Measurements from ENCODE around the gene CCDC34. TPM values are rescaled to one million over a fixed set of nuclear protein-coding genes. Genes with fewer than 3 reads are reported as not detected.

CCDC34 gene
- total RNA-seq, 1 donor from 2014 or later: 2.3 TPM

DNA sequence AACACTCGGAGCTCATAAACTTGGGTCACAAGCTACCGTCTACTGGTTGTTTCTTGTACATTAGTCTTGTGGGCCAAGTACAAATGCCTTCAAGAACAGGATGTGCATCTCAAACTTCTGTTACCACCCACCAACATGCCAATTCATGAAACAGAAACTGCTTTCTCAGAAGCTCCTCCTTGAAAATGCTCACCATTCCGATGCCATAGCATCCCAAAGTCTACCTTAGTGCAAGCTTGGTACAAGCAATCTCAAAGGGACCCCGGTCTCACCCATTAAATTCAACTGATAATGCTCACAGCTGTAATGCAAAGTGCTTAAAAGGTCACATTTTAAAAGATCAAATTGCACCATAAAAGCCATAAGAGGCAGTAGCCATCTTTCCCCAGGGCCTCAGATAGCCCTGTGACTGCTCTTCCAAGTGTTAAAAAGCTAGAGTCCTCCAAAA lies 31.8 kb upstream of the CCDC34 start:
- no peak for DNase-seq (ENCODE audit: low spot score)
- intact Hi-C loops (cut with DNase I): loop anchor here (5.0 kb wide), 1 partner anchor 77 kb away; the partner anchor contains the start of gene LGR4

DNA sequence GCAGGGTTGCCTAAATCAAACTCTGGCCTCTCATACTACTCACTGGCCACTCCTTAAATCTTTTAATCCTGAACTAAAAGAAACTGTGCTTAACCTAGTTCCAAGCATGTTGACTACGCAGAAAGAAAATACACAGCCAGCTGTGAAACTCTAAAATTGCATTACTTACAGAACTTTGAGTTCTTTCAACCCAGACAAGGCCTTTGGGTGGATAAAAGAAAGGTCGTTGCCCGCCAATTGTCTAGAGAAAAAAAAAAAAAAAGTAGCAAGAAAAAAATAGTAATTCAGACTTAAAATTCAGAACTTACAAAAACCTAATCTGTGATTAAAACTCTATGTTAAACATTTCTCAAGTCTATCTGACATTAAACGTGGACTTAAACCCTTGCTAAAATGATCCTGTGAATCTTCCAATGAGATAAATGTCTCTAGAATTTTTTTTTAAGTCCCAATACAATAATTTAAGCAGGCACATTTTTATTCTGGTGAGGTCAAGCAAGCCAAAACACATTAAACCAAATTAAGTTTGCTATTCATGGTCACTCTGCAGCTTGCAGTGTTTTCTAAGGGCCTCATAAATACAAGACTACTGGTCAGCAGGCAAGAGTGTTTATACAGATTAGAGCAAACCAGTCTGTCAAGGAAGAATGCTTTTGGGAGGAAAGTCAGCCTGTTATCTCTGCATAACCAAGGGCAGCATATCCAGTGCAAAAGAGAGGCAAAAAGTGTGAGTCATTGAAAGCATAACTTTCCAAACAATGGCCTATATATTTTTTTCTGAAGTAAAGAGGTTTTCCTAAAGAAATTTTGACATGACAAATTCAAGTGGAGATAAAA lies 29.5 kb upstream of the CCDC34 start:
- no peak for DNase-seq (ENCODE audit: low spot score)
- intact Hi-C loops (cut with DNase I): loop anchor here (5.0 kb wide), 1 partner anchor 80 kb away; the partner anchor contains the start of gene LGR4

DNA sequence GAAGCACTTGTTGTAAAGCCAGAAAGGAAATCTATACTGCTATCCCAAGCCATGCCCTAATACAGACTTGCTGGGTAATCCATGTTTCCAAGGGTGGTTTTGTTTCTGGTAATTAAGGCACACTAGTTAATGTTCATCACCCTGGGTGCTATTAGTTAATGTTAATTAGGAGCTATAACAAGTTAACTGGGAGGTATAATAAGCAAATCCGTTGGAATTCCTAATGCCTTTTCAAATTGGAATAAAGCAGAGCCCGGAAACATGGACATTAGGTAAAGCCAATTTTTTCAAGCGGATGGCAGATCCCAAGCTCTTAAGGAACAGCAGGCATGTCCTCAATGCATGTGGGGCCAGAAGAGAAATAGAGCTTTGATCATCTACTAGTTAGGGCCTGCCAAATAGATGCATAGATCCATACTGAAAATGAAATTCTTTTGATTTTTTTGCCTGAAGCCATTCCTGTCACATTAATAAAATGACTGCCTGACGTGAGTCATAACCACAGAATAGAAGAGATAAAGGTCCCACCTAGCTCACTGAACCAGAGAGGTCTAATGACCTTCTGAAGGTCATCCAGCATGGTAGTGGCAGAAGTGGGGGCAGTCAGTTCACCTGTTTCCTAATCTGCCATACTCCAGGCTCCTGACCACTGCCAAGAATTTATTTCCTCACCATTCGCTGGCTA lies 28.5 kb upstream of the CCDC34 start:
- intact Hi-C loops (cut with DNase I): loop anchor here (5.0 kb wide), 1 partner anchor 81 kb away; the partner anchor contains the start of gene LGR4

GRCh38 chr11:27390318-27391295 lies 27.6 kb upstream of the CCDC34 start:
- intact Hi-C loops (cut with DNase I): loop anchor here (5.0 kb wide), 1 partner anchor 82 kb away; the partner anchor contains the start of gene LGR4
- no peak for DNase-seq (ENCODE audit: low spot score)

More for the DNA sequence above, 28.5 kb upstream of the CCDC34 start:
- DNase-seq (ENCODE audit: low spot score): no peak

DNA sequence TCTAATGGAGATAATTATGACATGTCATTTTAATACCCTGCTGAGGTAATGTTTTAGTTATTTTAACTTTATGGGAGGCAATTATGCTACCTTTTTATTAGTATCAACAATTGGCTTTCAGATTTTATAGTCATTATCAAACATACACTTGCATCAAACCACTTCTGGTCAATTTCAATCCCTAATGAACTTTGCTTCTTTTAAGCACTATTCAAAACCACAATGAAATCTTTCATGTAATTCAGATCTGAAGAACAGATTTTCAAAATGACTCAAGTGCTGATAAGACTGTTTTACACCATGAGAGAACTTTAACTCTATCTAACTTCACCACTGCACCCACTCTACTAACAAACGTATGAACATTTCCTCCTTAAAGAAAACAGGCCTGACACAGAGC lies 25.9 kb upstream of the CCDC34 start:
- no peak for DNase-seq (ENCODE audit: low spot score)

DNA sequence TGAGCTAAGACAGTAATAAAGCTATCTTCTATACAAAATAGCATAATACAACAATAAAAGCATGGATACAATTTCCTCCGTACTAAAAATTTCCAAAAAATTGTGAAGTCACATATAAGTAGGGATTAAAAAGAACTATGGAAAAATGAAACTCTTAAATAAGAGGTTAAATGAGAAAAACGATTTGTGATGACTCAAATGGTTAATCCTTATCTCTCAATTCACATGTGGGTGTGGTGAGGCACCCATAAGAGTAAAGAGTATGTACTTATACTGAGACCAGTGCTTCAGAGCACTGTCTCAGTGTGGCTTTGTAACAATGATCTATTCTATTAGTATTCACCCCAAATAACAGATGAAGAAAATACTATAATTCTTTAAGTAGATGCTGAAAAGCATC lies 25.0 kb upstream of the CCDC34 start:
- intact Hi-C loops (cut with DNase I): no loop called here
- no peak for DNase-seq (ENCODE audit: low spot score)

More for the DNA sequence above, 25.9 kb upstream of the CCDC34 start:
- intact Hi-C loops (cut with DNase I): no loop called here

DNA sequence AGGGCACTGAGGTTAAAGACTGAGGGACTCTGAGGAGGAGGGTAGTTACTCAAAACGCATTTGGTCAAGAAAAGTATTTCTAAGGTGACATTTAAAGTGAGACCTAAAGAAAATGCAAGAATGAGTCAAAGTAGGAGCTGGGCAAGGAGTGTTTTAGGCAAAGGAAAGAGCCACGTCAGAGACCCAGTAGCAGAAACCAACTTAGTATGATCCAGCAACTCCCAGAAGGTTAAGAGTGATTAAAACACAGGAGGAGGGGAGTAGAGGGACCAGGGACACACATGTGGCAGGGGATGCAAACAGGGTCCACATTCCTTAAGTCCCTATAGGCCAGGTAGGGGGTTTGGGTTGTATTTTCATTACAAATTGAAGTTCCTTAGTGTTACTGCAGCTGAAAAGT lies 24.3 kb upstream of the CCDC34 start:
- no peak for DNase-seq (ENCODE audit: low spot score)
- intact Hi-C loops (cut with DNase I): no loop called here

DNA sequence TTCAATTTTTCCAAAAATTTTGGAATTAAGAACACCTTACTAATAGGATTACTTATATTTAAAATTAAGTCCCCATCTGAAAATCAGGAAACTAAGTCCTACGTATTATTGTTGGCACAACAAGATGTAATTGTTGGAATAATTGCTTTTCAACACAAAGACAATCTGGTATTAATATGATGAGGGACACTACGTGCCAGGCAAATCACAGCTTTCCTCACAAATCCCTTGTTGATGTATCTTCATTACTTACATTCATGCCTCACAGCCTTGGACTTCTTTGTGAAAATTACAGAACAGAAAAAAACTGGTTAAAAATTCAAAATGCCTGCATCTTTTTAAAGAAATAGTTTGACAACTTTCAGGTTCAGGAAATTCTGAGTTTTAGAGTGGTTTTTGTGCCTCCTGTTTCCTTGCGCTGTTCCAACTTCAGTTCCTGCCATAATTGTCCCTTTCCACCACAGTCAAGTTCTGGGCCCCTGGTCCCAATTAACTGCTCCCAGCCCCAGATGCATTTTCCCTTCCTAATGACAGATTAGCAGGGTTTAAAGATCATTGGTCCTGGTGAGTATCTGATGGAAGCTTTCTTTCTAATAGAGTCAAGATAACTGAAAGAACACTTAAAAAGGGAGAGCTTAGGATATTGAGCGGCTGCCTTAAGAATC lies 23.3 kb upstream of the CCDC34 start:
- no peak for DNase-seq (ENCODE audit: low spot score)
- intact Hi-C loops (cut with DNase I): no loop called here

DNA sequence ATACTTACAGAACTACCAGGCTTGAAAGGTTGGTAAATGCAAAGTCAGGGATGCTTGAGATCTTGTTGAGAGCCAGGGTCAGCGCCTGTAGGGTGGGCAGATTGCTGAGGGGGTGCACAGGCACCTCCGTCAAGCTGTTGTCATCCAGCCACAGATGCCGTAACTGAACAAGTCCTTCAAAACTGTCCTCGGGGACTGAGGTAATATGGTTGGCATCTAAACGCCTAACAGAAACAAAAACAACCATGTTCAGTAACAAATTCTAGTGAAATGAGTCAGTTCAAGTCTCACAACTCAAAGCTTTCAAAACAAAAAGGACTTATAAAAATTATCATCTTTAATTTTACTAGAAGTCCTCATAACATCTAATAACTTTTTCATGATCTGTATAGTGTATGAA lies 22.2 kb upstream of the CCDC34 start:
- intact Hi-C loops (cut with DNase I): no loop called here
- DNase-seq (ENCODE audit: low spot score): no peak

DNA sequence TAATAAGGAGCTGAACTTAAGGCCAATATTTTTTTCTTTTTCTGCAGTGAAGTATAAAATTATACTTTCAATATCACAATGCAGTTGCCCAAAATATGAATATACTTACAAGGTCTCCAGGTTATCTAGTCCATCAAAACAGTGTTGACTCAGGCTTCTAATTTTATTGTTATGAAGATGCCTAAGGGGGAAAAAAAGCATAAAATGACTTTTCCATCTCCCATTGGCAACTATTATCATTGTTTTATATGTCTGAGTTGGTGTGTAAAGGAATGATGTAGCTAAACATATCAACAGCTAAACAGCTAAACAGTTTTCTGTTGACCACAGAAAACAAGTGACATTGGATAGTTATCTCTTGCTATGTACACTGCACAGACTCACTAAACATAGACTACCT lies 21.2 kb upstream of the CCDC34 start:
- no peak for DNase-seq (ENCODE audit: low spot score)
- intact Hi-C loops (cut with DNase I): no loop called here

GRCh38 chr11:27383645-27384044 lies 20.6 kb upstream of the CCDC34 start:
- DNase-seq (ENCODE audit: low spot score): no peak
- intact Hi-C loops (cut with DNase I): no loop called here

GRCh38 chr11:27381238-27381666 lies 18.2 kb upstream of the CCDC34 start:
- no peak for DNase-seq (ENCODE audit: low spot score)
- intact Hi-C loops (cut with DNase I): no loop called here

DNA sequence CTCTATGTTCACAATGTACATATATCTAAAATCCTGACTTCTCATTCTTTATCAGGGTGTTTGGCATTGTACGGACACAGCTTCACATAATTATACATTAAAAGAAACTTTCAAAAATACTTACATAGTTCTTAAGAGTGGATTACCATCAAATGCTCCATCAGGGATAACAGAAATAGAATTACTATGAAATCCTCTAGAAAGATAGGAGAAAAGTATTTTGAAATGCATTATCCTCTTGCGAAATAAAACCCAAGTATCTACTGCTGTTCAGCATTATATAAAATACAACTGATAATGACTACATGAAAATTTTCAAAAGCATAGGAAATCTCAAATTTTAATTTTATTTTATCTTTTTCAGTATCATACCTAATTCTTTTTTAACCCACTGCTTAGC lies 17.8 kb upstream of the CCDC34 start:
- intact Hi-C loops (cut with DNase I): no loop called here
- no peak for DNase-seq (ENCODE audit: low spot score)

DNA sequence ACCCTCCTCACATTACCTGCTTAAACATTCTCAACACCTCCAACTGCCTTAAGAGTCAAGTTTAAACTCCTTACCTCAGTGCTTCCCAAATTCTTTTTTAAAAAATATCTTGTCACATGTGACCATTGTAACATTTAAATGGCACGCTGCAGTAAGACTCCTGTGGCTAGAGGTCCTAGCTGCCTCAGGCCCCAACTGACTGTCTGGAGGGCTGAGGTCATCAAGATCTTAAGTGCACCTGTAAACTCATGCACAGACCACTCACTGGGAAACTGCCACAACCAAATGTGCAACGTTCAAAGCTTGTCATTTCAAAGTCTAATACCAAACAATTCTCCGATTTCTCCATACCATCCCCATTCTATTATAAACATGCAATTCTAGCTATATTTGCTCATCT lies 16.4 kb upstream of the CCDC34 start:
- no peak for DNase-seq (ENCODE audit: low spot score)
- intact Hi-C loops (cut with DNase I): no loop called here

DNA sequence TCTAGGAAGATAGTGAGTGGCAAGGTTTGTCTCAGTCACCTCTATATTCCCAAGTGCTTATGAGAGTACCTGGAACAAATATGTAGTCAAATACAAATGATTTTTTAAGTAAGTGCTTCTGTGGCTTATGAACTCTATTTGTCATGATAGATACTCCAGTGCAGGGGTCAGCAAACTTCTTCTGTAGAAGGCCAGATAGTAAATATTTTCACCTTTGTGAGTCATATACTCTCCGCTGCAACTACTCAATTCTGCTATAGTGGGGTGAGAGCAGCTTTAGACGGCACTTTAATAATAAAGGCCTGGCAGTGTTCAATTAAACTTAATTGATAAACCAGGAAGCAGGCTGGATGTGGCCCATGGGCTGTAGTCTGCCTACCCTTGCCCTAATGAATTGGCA lies 12.4 kb upstream of the CCDC34 start:
- intact Hi-C loops (cut with DNase I): no loop called here

GRCh38 chr11:27373856-27374602 lies 11.0 kb upstream of the CCDC34 start:
- no peak for DNase-seq (ENCODE audit: low spot score)
- intact Hi-C loops (cut with DNase I): no loop called here

More for the DNA sequence above, 12.4 kb upstream of the CCDC34 start:
- DNase-seq (ENCODE audit: low spot score): no peak

DNA sequence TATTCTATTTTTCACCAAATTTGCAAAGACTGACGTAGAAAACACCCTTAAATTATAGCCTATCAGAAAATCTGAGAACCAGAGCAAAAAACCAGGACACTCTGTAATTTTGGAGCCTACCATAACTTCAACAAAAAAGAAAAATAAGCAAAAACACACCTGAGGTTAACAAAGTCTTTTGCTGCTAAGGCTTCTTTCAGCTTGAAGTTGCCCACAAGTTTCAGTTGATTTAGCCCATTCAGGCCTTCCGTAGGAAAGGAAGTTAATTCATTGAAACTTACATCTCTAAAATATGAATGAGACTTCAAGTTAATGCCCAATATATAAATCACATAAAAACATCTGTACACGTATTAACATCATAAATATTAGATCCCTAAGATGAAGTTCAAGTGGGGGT lies 10.4 kb upstream of the CCDC34 start:
- DNase-seq (ENCODE audit: low spot score): no peak
- intact Hi-C loops (cut with DNase I): no loop called here

DNA sequence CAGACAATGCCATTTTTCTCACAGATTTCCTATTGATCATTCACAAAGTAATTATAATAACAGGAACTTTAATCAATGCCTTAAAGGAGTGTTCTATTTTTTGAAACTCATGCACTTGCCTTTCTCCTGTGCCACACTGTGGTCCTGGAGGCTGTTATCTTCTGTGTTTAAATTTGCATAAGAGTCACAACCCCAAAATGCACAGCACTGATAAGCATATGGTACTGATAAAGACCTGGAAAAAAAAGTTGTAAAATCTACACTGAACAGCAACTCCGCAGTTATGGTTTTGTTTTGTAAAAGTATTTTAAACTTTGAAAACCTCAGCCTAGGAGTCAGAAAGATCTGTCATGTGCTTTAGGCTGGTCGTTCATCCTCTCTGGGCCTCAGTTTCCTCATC lies 9.1 kb upstream of the CCDC34 start:
- no peak for DNase-seq (ENCODE audit: low spot score)
- intact Hi-C loops (cut with DNase I): no loop called here
